Stomach (tissue), 9 donors: Measurements from ENCODE around the gene SEMA7A. TPM values are rescaled to one million over a fixed set of nuclear protein-coding genes. Genes with fewer than 3 reads are reported as not detected.

Experiments used
- DNase-seq, 2 donors: peaks; one replicate each; pipeline versions ENCODE4 v3.0.0 to v3.0.0-alpha.2; 2013 to 2019
- H3K27ac ChIP-seq, 5 donors: fragments of 200-600 bp in 4 of 5; sonication (generic) in 4 of 5; one replicate each; pipeline ENCODE4 v1.5.1; 2013 to 2019; ENCODE audit warnings: mild to moderate bottlenecking in 1 of 5, moderate library complexity in 1 of 5
- H3K27me3 ChIP-seq, 3 donors: fragments of 200-600 bp; sonication (generic); one replicate each; pipeline ENCODE4 v1.5.1; 2017 to 2019; ENCODE audit warnings: mixed run types in 1 of 3
- H3K36me3 ChIP-seq, 4 donors: fragments of 200-600 bp; sonication (generic); 1 replicate in 3 of 4; 2 replicates in 1 of 4; pipeline ENCODE4 v1.5.1; 2016 to 2019
- H3K4me1 ChIP-seq, 4 donors: fragments of 200-600 bp; sonication (generic); one replicate each; pipeline ENCODE4 v1.5.1; 2016 to 2019
- H3K4me3 ChIP-seq, 4 donors: fragments of 200-600 bp; sonication (generic) in 3 of 4; one replicate each; pipeline ENCODE4 v1.5.1; 2016 to 2019; ENCODE audit warnings: mild to moderate bottlenecking in 1 of 4
- H3K9me3 ChIP-seq, 4 donors: fragments of 200-600 bp; sonication (generic); one replicate each; pipeline ENCODE4 v1.5.1; 2016 to 2019
- EP300 ChIP-seq: sonication (generic); formaldehyde crosslinking; IDR thresholded peaks from one replicate; pipeline ENCODE4 v1.6.1; 2017; ENCODE audit warnings: antibody characterized with exemption
- POLR2A ChIP-seq, 4 donors: fragments of 450-650 bp; IDR thresholded peaks; one replicate each; pipeline ENCODE4 v1.6.1; 2016; ENCODE audit warnings: antibody characterized with exemption in 4 of 4, control low read depth in 2 of 4, mild to moderate bottlenecking in 1 of 4, moderate library complexity in 1 of 4
- POLR2AphosphoS5 ChIP-seq, 3 donors: sonication (generic); formaldehyde crosslinking; IDR thresholded peaks; one replicate each; pipeline ENCODE4 v1.6.1; 2016; ENCODE audit warnings: antibody characterized with exemption in 3 of 3
- WGBS, 5 donors: extraction: QIAGEN DNeasy Blood & Tissue Kit in 3 of 5; methylation state at CpG; one replicate each; pipeline versions ENCODE4 v1.1.5 to v1.1.7; 2013 to 2018; 5-methylcytosine and 5-hydroxymethylcytosine counted together
- intact Hi-C: fragments of 100-400 bp; cut with DNase I; formaldehyde crosslinking; loops from one replicate; pipeline ENCODE4 v1.15.1; 2023; ENCODE audit warnings: low total_unique reads
- polyA plus RNA-seq, 3 donors: library from polyadenylated mRNA; stranded (reverse); fragments of 200-250 nt; gene quantifications; one replicate each; pipeline ENCODE4 v1.2.3, GENCODE V29; 2013
- total RNA-seq, 5 donors: library from RNA; depleted of rRNA; stranded (reverse); fragments of >200 nt; gene quantifications; one replicate each; pipeline versions ENCODE4 v1.1.0 to v1.2.3, GENCODE V29; 2014 to 2016
- TF ChIP-seq, protein P1 (sequence below), 7 experiments: fragments of 450-650 bp in 4 of 7; fragments of 200-600 bp in 3 of 7; sonication (generic) in 3 of 7; IDR thresholded peaks; one replicate each; pipeline ENCODE4 v1.5.1; 2016 to 2019; ENCODE audit warnings: antibody characterized with exemption in 7 of 7, control low read depth in 2 of 7, mild to moderate bottlenecking in 1 of 7
- donor health status: healthy with polysubstance abuse.
- donor health status: Bipolar disorder and iron deficiency.
- donor health status: healthy.

The SEMA7A gene
- total and polyA plus RNA-seq, 8 donors = 0.31 to 3.5 (median 2.1) TPM; not detected in 2

DNA sequence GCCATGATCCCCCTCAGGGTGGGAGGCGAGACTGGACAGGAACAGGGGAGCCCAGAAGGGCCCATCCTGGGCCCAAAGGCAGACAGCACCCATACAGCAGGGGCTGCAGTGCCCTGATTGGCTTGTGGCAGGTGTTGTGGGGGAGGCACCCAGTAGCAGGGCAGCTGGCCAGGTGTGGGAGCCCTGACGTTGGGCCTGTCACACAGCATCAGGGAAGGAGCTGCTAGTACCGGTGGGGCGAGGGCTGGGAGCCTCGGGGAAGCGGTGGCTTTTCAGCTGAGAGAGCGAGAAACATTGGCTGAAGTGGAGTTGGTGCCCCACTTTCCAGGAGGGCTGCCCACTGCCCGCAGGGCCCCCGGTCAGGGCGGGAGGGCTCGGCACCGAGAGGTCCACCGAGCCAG, 46.6 kb downstream of the SEMA7A start:
- no peak for DNase-seq
- no peaks in the 10 kb centered on the region for H3K9me3 ChIP-seq
- peaks cover 9 to 55% (median 14%) of the 10 kb centered on the region in 4 donors for H3K4me1 ChIP-seq
- 82 to 87% (median 84%) methylated on average over 13 of the region's 13 CpGs for WGBS, 5 donors
- no peak overlapping the region for H3K4me3 ChIP-seq
- H3K36me3 ChIP-seq = no peaks in the 10 kb centered on the region
- intact Hi-C loops = no loop called here
- H3K27me3 ChIP-seq = peaks cover 0 to under 1% (median 0%) of the 10 kb centered on the region in 3 donors
- no peak for TF ChIP-seq POLR2A (IDR thresholded peaks at IDR 0.05)
- H3K27ac ChIP-seq = no peak overlapping the region

DNA sequence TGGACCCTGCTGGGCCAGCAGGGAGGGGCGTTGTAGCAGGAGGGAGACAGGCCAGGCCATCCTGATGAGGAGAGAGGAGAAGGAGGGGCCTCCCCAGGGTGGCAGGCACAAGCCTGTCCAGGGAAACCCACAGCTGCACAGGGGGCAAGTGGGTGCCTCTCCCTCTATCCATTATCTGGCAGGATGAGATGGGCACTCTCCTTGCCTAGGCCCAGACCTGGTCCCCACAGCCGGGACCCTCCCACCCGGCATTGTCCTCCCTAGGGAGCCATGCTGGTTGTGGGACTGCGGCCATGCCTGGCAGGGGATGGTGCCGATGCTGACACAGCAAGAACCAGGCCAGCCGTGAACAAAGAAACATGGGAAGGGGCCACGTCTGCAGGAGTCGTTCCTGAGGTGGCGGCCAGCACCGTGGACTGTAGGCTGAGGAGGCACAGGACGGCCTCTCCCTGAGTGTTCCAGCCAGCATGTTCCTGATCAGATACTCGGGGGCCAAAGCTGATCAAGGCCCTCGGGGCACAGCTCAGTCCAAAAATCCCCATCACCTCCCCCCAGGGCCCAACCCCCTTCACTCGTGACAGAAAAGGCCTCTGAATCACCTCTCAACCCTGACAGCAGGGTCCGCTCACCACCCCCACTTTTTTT, 47.1 kb downstream of the SEMA7A start:
- Histone ChIP-seq H3K27me3 (peaks cover 0 to 6% (median 0%) of the 10 kb centered on the region in 3 donors), H3K4me3 (no peak overlapping the region), H3K27ac (no peak overlapping the region), H3K9me3 (no peaks in the 10 kb centered on the region), H3K36me3 (no peaks in the 10 kb centered on the region), H3K4me1 (peaks cover 9 to 58% (median 14%) of the 10 kb centered on the region in 4 donors)
- TF ChIP-seq, protein P1, sequence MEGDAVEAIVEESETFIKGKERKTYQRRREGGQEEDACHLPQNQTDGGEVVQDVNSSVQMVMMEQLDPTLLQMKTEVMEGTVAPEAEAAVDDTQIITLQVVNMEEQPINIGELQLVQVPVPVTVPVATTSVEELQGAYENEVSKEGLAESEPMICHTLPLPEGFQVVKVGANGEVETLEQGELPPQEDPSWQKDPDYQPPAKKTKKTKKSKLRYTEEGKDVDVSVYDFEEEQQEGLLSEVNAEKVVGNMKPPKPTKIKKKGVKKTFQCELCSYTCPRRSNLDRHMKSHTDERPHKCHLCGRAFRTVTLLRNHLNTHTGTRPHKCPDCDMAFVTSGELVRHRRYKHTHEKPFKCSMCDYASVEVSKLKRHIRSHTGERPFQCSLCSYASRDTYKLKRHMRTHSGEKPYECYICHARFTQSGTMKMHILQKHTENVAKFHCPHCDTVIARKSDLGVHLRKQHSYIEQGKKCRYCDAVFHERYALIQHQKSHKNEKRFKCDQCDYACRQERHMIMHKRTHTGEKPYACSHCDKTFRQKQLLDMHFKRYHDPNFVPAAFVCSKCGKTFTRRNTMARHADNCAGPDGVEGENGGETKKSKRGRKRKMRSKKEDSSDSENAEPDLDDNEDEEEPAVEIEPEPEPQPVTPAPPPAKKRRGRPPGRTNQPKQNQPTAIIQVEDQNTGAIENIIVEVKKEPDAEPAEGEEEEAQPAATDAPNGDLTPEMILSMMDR (IDR thresholded peaks at IDR 0.05) = no peak
- TF ChIP-seq POLR2AphosphoS5 (IDR thresholded peaks at IDR 0.05) (no peak), POLR2A (IDR thresholded peaks at IDR 0.05) (no peak), EP300 (no peak)
- intact Hi-C loops = no loop called here
- 82 to 90% (median 88%) methylated on average over 9 to 15 of the region's 15 CpGs for WGBS, 5 donors
- DNase-seq = no peak

DNA sequence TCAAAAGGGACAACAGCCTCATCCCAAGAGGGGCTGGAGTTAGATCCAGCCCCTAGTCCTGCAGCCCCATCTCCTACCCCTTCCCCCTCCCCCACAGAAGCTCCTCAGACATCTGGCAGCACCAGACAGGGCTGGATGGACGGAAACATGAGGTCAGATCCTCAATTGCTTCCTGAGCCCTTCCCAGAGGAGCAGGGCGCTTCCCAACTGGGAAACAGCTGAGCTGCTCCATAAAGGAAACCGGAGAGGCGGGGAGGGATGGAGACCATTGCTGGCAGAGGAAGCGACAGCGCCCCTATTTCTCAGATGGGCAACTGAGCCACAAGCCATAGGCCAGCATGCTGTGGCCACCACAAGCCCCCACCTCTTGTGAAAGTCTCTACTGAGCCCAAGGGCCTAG, 48.0 kb downstream of the SEMA7A start:
- H3K27ac ChIP-seq = peak overlapping the region in 4 of 5 donors; percentile 48 to 71 (median 64)
- no peaks in the 10 kb centered on the region for H3K9me3 ChIP-seq
- peaks cover 0 to 15% (median 0%) of the 10 kb centered on the region in 3 donors for H3K27me3 ChIP-seq
- peaks cover 5 to 58% (median 14%) of the 10 kb centered on the region in 4 donors for H3K4me1 ChIP-seq
- intact Hi-C loops = no loop called here
- TF ChIP-seq EP300 = no peak
- no peak for TF ChIP-seq POLR2AphosphoS5 (IDR thresholded peaks at IDR 0.05)
- TF ChIP-seq POLR2A (IDR thresholded peaks at IDR 0.05) = no peak
- TF ChIP-seq, protein P1 (IDR thresholded peaks at IDR 0.05) = no peak
- 74 to 94% (median 87%) methylated on average over 6 of the region's 6 CpGs for WGBS, 5 donors
- H3K36me3 ChIP-seq = no peaks in the 10 kb centered on the region
- DNase-seq = no peak
- no peak overlapping the region for H3K4me3 ChIP-seq

DNA sequence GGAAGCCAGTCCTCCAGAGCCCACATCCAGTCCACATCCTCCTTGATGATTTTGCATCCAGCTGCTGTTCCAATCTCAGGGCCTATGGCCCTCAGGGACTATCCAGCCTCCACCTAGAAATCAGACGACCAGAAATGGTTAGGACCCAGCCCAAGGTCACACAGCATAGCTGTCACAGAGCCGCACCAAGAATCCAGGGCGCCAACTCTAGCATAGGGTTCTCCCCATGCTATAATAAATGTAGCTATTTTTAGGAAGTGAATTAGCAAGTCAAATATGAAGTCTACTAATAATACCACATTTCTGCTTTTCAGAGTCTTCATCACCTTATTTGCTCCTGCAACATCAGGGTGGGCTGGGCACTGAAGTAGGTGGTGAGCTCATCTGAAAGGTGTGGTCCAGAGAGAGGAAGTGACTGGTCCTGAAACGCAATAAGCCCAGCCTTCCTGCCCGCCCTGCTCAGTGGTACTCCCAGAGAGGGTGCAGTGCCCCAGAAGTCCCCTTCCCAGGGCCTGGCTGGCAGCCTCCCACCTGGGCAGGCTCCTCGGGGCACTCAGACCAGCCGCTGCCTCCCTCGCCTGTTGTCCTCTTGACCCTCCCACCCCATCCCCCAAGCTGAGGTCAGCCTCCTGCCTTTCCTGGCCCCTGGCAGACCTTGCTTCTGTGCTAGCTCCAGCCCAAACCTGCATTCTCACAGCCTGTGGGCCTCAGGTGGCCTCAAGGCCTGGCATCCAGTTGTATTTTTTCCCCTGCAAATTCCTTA, 48.7 kb downstream of the SEMA7A start:
- Histone ChIP-seq H3K4me3 (no peak overlapping the region), H3K9me3 (no peaks in the 10 kb centered on the region), H3K27me3 (peaks cover 0 to 16% (median 0%) of the 10 kb centered on the region in 3 donors), H3K36me3 (no peaks in the 10 kb centered on the region), H3K4me1 (peaks cover 5 to 55% (median 14%) of the 10 kb centered on the region in 4 donors), H3K27ac (peak overlapping the region; percentile 22 to 71 (median 61))
- no peak for TF ChIP-seq POLR2A (IDR thresholded peaks at IDR 0.05)
- TF ChIP-seq EP300 = no peak
- TF ChIP-seq, protein P1 (IDR thresholded peaks at IDR 0.05) = no peak
- TF ChIP-seq POLR2AphosphoS5 (IDR thresholded peaks at IDR 0.05) = no peak
- intact Hi-C loops = no loop called here
- 51 to 66% (median 55%) methylated on average over 8 of the region's 8 CpGs for WGBS, 5 donors
- peak; percentile 46 to 86 for DNase-seq
